ENCODE measurements around the gene PRICKLE2. TPM values are rescaled to one million over a fixed set of nuclear protein-coding genes. Genes with fewer than 3 reads are reported as not detected.

PRICKLE2 gene, protein sequence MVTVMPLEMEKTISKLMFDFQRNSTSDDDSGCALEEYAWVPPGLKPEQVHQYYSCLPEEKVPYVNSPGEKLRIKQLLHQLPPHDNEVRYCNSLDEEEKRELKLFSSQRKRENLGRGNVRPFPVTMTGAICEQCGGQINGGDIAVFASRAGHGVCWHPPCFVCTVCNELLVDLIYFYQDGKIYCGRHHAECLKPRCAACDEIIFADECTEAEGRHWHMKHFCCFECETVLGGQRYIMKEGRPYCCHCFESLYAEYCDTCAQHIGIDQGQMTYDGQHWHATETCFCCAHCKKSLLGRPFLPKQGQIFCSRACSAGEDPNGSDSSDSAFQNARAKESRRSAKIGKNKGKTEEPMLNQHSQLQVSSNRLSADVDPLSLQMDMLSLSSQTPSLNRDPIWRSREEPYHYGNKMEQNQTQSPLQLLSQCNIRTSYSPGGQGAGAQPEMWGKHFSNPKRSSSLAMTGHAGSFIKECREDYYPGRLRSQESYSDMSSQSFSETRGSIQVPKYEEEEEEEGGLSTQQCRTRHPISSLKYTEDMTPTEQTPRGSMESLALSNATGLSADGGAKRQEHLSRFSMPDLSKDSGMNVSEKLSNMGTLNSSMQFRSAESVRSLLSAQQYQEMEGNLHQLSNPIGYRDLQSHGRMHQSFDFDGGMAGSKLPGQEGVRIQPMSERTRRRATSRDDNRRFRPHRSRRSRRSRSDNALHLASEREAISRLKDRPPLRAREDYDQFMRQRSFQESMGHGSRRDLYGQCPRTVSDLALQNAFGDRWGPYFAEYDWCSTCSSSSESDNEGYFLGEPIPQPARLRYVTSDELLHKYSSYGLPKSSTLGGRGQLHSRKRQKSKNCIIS
- 2.5 and 5.1 TPM in 2 replicates for total RNA-seq

- peak; percentile 29 for TF ChIP-seq CTCF (conservative IDR thresholded peaks at IDR 0.05; ENCODE audit: low read depth, low read length)
- DNase-seq (ENCODE audit: low read depth) = peak; percentile 89
- peak within 1 kb of the TSS; percentile 60 for H3K4me3 ChIP-seq (ENCODE audit: low read depth, low read length)
These were observed at the start of gene PRICKLE2 for GRCh38 chr3:64224826-64225610. Gene PRICKLE2 (minus strand): TSS chr3:64225466. CDS start chr3:64198927, 26,539 bp downstream.

- no peak for TF ChIP-seq CTCF (conservative IDR thresholded peaks at IDR 0.05; ENCODE audit: low read depth, low read length)
- no peak overlapping the region for H3K4me3 ChIP-seq (ENCODE audit: low read depth, low read length)
- DNase-seq (ENCODE audit: low read depth) = no peak
These were observed 47.6 kb upstream of the PRICKLE2 start for GRCh38 chr3:64272842-64273241.

DNA sequence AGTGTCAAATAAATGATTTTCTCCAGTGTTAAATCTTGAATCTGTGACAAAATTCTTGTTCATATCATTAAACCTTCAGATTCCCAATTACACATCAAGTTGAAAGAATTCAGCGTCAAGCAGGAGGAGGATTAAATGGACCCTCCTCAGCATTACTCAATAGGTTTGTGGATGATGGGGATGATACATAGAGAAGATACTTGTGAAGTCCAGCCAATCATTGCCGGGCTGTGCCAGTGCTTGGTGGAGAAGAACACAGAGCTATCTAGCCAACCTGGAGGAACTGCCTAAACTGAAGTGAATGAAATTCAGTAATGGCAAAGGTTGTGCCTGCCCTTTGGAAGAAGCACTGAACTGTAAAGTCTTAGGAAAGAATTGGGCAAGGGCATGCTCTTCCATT lies 47.0 kb upstream of the PRICKLE2 start:
- DNase-seq (ENCODE audit: low read depth) = no peak
- H3K4me3 ChIP-seq (ENCODE audit: low read depth, low read length) = no peak overlapping the region
- TF ChIP-seq CTCF (conservative IDR thresholded peaks at IDR 0.05; ENCODE audit: low read depth, low read length) = no peak

DNA sequence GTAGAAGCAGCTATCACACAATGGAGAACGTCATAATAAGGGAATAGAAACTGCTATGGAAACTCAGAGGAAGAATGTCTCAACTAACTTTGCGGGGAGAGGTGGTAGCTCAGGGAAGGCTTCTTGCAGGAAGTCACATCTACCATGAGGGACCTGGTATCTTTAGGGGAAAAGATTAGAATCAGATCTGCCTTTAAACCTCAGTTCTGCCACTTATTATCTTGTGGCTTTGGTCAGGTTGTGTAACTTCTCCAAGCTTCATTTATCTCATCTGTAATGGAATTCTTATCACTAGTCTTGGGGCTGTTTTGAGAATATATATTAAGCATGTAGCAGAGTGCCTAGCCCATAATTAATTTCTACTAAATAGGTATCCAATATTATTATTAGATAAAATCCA lies 46.4 kb upstream of the PRICKLE2 start:
- no peak for TF ChIP-seq CTCF (conservative IDR thresholded peaks at IDR 0.05; ENCODE audit: low read depth, low read length)
- no peak for DNase-seq (ENCODE audit: low read depth)

DNA sequence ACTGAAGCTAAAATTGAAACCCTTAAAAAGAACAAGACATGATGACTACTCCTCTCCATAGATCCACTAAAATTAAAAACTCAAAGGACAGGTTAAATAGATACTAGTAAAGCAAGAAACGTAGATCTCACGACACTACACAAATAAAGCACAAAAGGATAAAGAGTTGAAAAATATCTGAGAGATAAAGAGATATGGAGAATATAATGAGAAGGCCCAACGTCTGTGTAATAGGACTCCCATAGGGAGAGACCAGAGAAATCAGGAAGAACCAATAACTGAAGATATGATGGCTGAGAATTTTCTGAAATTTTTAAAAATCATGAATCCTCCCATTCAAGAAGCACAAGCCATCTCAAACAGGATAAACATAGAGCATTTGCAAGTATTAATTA lies 45.6 kb upstream of the PRICKLE2 start:
- TF ChIP-seq CTCF (conservative IDR thresholded peaks at IDR 0.05; ENCODE audit: low read depth, low read length) = no peak
- no peak overlapping the region for H3K4me3 ChIP-seq (ENCODE audit: low read depth, low read length)
- no peak for DNase-seq (ENCODE audit: low read depth)

More for the DNA sequence above, 46.4 kb upstream of the PRICKLE2 start:
- no peak overlapping the region for H3K4me3 ChIP-seq (ENCODE audit: low read depth, low read length)

- DNase-seq (ENCODE audit: low read depth) = no peak
- TF ChIP-seq CTCF (conservative IDR thresholded peaks at IDR 0.05; ENCODE audit: low read depth, low read length) = no peak
- H3K4me3 ChIP-seq (ENCODE audit: low read depth, low read length) = no peak overlapping the region
These were observed 45.0 kb upstream of the PRICKLE2 start for GRCh38 chr3:64270142-64270865.

Measured in epithelial cell of proximal tubule (primary cell).